DMS 273 (cell line): ENCODE data around the gene FAM13B.
"Not testable (repeated sequence)": the region's sequence is repeated elsewhere in the genome, so short reads cannot be mapped to it uniquely, and the experiment has no call there.

ENCODE experiments used
- DNase-seq: peaks from one replicate; lab custom pipeline; 2025; ENCODE audit not compliant: unreplicated experiment; lab: John Stamatoyannopoulos, UW

FAM13B gene

GRCh38 chr5:137989419-137989818 lies 43.5 kb downstream of the FAM13B start:
- DNase-seq: no peak

GRCh38 chr5:137975208-137975607 lies 57.7 kb downstream of the FAM13B start:
- no peak for DNase-seq

- DNase-seq: not testable (repeated sequence)
Observed at GRCh38 chr5:137970384-137970783, 62.5 kb downstream of the FAM13B start.

GRCh38 chr5:137960819-137961218 lies 72.1 kb downstream of the FAM13B start:
- DNase-seq: no peak

- no peak for DNase-seq
Observed at GRCh38 chr5:137960141-137960540, 72.7 kb downstream of the FAM13B start.

- no peak for DNase-seq
Observed at GRCh38 chr5:137959488-137959887, 73.4 kb downstream of the FAM13B start.

GRCh38 chr5:137957948-137958347 lies 74.9 kb downstream of the FAM13B start:
- no peak for DNase-seq

- no peak for DNase-seq
Observed at GRCh38 chr5:137954131-137954879, 78.6 kb downstream of the FAM13B start.

GRCh38 chr5:137945825-137946224 lies 87.1 kb downstream of the FAM13B start:
- no peak for DNase-seq

- not testable (repeated sequence) for DNase-seq
Observed at GRCh38 chr5:137944280-137944679, 88.6 kb downstream of the FAM13B start.

GRCh38 chr5:137939331-137939730 lies 93.5 kb downstream of the FAM13B start:
- no peak for DNase-seq

GRCh38 chr5:137938751-137939143 lies 94.1 kb downstream of the FAM13B start:
- DNase-seq: no peak

- no peak for DNase-seq
Observed at GRCh38 chr5:137937994-137938750, 94.7 kb downstream of the FAM13B start.

GRCh38 chr5:137935694-137936093 lies 97.2 kb downstream of the FAM13B start:
- no peak for DNase-seq

GRCh38 chr5:137935190-137935589 lies 97.7 kb downstream of the FAM13B start:
- no peak for DNase-seq

GRCh38 chr5:137933491-137933911 lies 99.4 kb downstream of the FAM13B start:
- peak; percentile 71 for DNase-seq

- DNase-seq: no peak
Observed at GRCh38 chr5:137932800-137933199, 100.1 kb downstream of the FAM13B start.

GRCh38 chr5:137923856-137924255 lies 109.0 kb downstream of the FAM13B start:
- DNase-seq: no peak

- DNase-seq: no peak
Observed at GRCh38 chr5:137921931-137922330, 110.9 kb downstream of the FAM13B start.

- DNase-seq: no peak
Observed at GRCh38 chr5:137916923-137917322, 116.0 kb downstream of the FAM13B start.

- DNase-seq: no peak
Observed at GRCh38 chr5:137914758-137915157, 118.1 kb downstream of the FAM13B start.

- no peak for DNase-seq
Observed at GRCh38 chr5:137902408-137903133, 130.3 kb downstream of the FAM13B start.
